Gastroesophageal sphincter (tissue), 4 donors: ENCODE data around the gene RPAP3. TPM values are rescaled to one million over a fixed set of nuclear protein-coding genes. Genes with fewer than 3 reads are reported as not detected.

Source experiments
- ATAC-seq: fragments of 150-250 bp; one replicate; pipeline ENCODE4 v1.9.1; 2016; ENCODE audit warnings: mild to moderate bottlenecking, moderate library complexity
- H3K27ac ChIP-seq, 4 donors: fragments of 200-600 bp; sonication (generic) in 3 of 4; 1 replicate in 3 of 4; 2 replicates in 1 of 4; pipeline ENCODE4 v1.5.1; 2016 to 2019
- H3K27me3 ChIP-seq: fragments of 200-600 bp; sonication (generic); one replicate; pipeline ENCODE4 v1.5.1; 2019
- H3K36me3 ChIP-seq, 2 donors: fragments of 200-600 bp; sonication (generic); one replicate each; pipeline ENCODE4 v1.5.1; 2019; ENCODE audit warnings: control low read depth in 1 of 2
- H3K4me1 ChIP-seq, 3 donors: fragments of 200-600 bp; sonication (generic); 1 replicate in 2 of 3; 2 replicates in 1 of 3; pipeline ENCODE4 v1.5.1; 2016 to 2019; ENCODE audit warnings: control low read depth in 2 of 3
- H3K4me3 ChIP-seq, 2 donors: fragments of 200-600 bp; sonication (generic); one replicate each; pipeline ENCODE4 v1.5.1; 2019; ENCODE audit warnings: mild to moderate bottlenecking in 1 of 2, moderate library complexity in 1 of 2
- H3K9me3 ChIP-seq, 3 donors: fragments of 200-600 bp; sonication (generic); one replicate each; pipeline ENCODE4 v1.5.1; 2017 to 2019; ENCODE audit warnings: control low read depth in 2 of 3
- EP300 ChIP-seq: sonication (generic); formaldehyde crosslinking; IDR thresholded peaks from one replicate; pipeline ENCODE4 v1.6.1; 2017; ENCODE audit warnings: antibody characterized with exemption, mild to moderate bottlenecking
- POLR2A ChIP-seq, 2 donors: fragments of 450-650 bp; IDR thresholded peaks; one replicate each; pipeline ENCODE4 v1.6.1; 2017; ENCODE audit warnings: antibody characterized with exemption in 2 of 2, mild to moderate bottlenecking in 2 of 2, moderate library complexity in 1 of 2
- POLR2AphosphoS5 ChIP-seq: sonication (generic); formaldehyde crosslinking; IDR thresholded peaks from one replicate; pipeline ENCODE4 v1.6.1; 2017; ENCODE audit warnings: antibody characterized with exemption
- WGBS, 2 donors: methylation state at CpG; one replicate each; pipeline ENCODE4 v1.1.5; 2018; ENCODE audit warnings: low coverage in 1 of 2; 5-methylcytosine and 5-hydroxymethylcytosine counted together
- total RNA-seq, 4 donors: library from RNA; depleted of rRNA; stranded (reverse); fragments of >200 nt; gene quantifications; one replicate each; pipeline ENCODE4 v1.1.0, GENCODE V29; 2016
- TF ChIP-seq, protein P1 (sequence below), 4 experiments: fragments of 200-600 bp in 2 of 4; fragments of 450-650 bp in 2 of 4; sonication (generic) in 1 of 4; IDR thresholded peaks; one replicate each; pipeline ENCODE4 v1.5.1; 2017 to 2019; ENCODE audit warnings: antibody characterized with exemption in 4 of 4, mild to moderate bottlenecking in 2 of 4, moderate library complexity in 2 of 4

Gene RPAP3, protein sequence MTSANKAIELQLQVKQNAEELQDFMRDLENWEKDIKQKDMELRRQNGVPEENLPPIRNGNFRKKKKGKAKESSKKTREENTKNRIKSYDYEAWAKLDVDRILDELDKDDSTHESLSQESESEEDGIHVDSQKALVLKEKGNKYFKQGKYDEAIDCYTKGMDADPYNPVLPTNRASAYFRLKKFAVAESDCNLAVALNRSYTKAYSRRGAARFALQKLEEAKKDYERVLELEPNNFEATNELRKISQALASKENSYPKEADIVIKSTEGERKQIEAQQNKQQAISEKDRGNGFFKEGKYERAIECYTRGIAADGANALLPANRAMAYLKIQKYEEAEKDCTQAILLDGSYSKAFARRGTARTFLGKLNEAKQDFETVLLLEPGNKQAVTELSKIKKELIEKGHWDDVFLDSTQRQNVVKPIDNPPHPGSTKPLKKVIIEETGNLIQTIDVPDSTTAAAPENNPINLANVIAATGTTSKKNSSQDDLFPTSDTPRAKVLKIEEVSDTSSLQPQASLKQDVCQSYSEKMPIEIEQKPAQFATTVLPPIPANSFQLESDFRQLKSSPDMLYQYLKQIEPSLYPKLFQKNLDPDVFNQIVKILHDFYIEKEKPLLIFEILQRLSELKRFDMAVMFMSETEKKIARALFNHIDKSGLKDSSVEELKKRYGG
- 10 to 100 TPM; 17.0 to 20.0 (median 18.8) TPM for total RNA-seq

DNA sequence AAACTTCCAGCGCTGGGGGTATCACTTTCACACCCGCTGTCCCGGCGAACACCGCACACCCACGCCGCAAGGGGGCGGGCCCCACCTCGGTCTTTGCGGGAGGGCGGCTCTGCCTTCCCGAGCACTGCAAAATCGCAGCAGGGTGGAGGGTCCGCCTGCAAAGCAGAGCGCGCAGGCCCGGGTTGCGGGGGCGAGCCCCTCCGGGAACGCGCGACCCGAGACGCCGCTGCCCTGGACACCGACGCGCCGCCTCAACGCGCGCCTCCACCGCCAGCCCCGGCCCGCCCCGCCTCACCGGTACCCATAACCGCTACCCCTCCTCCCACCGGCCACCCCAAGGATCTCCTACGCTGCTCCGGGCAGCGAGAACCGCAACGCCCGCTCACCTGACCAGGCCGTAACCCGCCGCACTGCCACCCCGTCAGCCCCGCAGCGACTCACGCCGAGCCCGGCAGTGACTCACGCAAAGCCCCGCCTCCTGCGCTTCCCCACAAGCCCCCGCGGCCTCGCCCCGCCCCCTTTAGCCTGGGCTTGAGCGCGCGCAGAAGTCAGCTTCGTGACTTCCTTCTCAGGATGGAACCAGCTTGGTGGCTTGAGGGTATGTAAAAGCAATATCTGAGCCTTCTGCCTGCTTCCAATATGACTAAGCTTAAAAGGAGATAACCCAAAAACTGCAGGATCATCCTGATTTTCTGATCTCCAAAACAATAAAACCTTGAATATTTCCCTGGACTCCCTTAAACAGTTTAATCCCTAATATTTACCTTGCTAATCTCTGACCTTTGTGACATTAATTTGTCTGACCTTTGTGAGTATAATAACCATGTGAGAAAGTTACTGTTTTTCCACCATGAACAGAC lies at the start of gene RPAP3:
RPAP3 (minus strand) TSS at position 465 of the 860 bp plus-strand sequence. CDS start 3,190 bp downstream, outside the sequence.
- Histone ChIP-seq H3K36me3 (peaks cover 0 to 3% of the 10 kb centered on the region in 2 donors), H3K4me1 (peaks cover 0 to 30% (median 0%) of the 10 kb centered on the region in 3 donors), H3K27me3 (no peaks in the 10 kb centered on the region), H3K27ac (peak within 1 kb of the TSS; percentile 64 to 94 (median 92)), H3K9me3 (no peaks in the 10 kb centered on the region), H3K4me3 (peak within 1 kb of the TSS; percentile 62 to 79)
- TF ChIP-seq, protein P1, sequence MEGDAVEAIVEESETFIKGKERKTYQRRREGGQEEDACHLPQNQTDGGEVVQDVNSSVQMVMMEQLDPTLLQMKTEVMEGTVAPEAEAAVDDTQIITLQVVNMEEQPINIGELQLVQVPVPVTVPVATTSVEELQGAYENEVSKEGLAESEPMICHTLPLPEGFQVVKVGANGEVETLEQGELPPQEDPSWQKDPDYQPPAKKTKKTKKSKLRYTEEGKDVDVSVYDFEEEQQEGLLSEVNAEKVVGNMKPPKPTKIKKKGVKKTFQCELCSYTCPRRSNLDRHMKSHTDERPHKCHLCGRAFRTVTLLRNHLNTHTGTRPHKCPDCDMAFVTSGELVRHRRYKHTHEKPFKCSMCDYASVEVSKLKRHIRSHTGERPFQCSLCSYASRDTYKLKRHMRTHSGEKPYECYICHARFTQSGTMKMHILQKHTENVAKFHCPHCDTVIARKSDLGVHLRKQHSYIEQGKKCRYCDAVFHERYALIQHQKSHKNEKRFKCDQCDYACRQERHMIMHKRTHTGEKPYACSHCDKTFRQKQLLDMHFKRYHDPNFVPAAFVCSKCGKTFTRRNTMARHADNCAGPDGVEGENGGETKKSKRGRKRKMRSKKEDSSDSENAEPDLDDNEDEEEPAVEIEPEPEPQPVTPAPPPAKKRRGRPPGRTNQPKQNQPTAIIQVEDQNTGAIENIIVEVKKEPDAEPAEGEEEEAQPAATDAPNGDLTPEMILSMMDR (IDR thresholded peaks at IDR 0.05), result peak; percentile 55 to 87 (median 71)
- TF ChIP-seq POLR2A (IDR thresholded peaks at IDR 0.05) (peak; percentile 48 to 69), POLR2AphosphoS5 (peak; percentile 83), EP300 (no peak)
- ATAC-seq, result peak; percentile 98
- whole genome bisulfite sequencing, 2 donors, result 0% methylated on average over 4 to 12 of the region's 66 CpGs

DNA sequence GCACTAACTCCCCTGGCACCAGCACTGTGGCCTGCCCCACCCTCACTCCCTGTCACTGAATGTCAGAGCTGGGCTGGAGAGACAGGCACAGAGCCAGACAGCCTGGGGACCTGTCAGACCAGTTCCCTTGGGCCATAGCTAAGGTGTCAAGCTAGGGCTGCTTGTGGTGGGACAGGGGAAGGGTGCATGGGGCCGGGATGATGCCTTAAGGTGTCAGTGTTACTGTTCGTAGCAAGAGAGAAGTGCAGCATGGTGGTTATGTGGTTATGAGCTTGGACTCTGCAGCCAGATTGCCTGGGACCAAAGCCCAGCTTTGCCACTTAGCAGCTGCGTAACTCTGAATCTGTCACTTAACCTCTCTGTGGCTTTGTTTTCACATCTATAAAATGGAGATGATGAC lies 49.1 kb upstream of the RPAP3 start:
- Histone ChIP-seq H3K4me1 (peaks cover 0 to 75% (median 12%) of the 10 kb centered on the region in 3 donors), H3K27ac (peak overlapping the region in 3 of 4 donors; percentile 34 to 72 (median 48))

DNA sequence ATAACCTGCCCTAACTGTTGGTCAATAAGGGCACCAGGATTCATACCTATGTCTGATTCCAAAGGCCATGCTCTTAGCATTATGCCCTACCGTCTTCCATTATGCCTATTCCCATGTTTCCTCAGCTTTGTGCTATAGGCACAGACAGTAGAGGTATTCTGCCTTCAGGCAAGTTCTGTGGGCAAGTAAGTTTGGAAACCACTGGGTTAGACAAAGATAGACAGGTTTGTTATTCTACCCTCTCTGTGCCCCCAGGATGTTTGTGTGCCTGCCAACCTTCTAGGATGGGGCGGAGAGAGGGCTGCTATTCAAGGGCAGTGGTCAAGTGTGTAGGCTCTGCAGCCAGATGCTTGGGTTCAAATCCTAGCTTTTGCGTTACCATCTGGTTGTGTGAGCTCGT lies 48.3 kb upstream of the RPAP3 start:
- WGBS, 2 donors, result 88 to 94% methylated on average over 4 of the region's 4 CpGs
- no peak for ATAC-seq

More for the DNA sequence above, 49.1 kb upstream of the RPAP3 start:
- TF ChIP-seq POLR2AphosphoS5 (no peak), EP300 (no peak)
- TF ChIP-seq, protein P1 (IDR thresholded peaks at IDR 0.05), result no peak
- peak overlapping the region in 1 of 2 donors; percentile 72 for H3K4me3 ChIP-seq
- H3K27me3 ChIP-seq, result no peaks in the 10 kb centered on the region
- ATAC-seq, result no peak
- 57% methylated on average over 2 of the region's 3 CpGs; no CpG with 5 or more reads in 1 of the 2 donors for WGBS, 2 donors
- H3K9me3 ChIP-seq, result no peaks in the 10 kb centered on the region
- peaks cover 0 to 18% of the 10 kb centered on the region in 2 donors for H3K36me3 ChIP-seq

More for the DNA sequence above, 48.3 kb upstream of the RPAP3 start:
- H3K27me3 ChIP-seq, result no peaks in the 10 kb centered on the region
- H3K4me3 ChIP-seq, result peak overlapping the region in 1 of 2 donors; percentile 72
- no peaks in the 10 kb centered on the region for H3K9me3 ChIP-seq
- H3K36me3 ChIP-seq, result peaks cover 0 to 25% of the 10 kb centered on the region in 2 donors
- H3K27ac ChIP-seq, result peak overlapping the region in 3 of 4 donors; percentile 48 to 72 (median 50)
- peaks cover 0 to 67% (median 12%) of the 10 kb centered on the region in 3 donors for H3K4me1 ChIP-seq
- TF ChIP-seq POLR2AphosphoS5 (no peak), POLR2A (IDR thresholded peaks at IDR 0.05) (no peak), EP300 (no peak)
- TF ChIP-seq, protein P1 (IDR thresholded peaks at IDR 0.05), result no peak
